ENCODE results near the gene CHSY1.

The CHSY1 gene

GRCh38 chr15:101132390-101133180 is 119.3 kb downstream of the CHSY1 start:
- no peaks in the 10 kb centered on the region for H3K36me3 ChIP-seq (ENCODE audit: control insufficient read depth, insufficient read depth, low read length)
- no peak for TF ChIP-seq CTCF (IDR thresholded peaks at IDR 0.05; ENCODE audit: insufficient read depth, low read length, poor library complexity, severe bottlenecking)
- H3K4me3 ChIP-seq (replicated peaks; ENCODE audit: low read depth, low read length): no peak overlapping the region
- DNase-seq (ENCODE audit: extremely low read depth, insufficient read length): no peak
- no peaks in the 10 kb centered on the region; the same call in 1 of the 2 replicates for H3K27me3 ChIP-seq (replicated peaks; ENCODE audit: control insufficient read depth, insufficient read depth, low read length)

- no peak for TF ChIP-seq CTCF (IDR thresholded peaks at IDR 0.05; ENCODE audit: insufficient read depth, low read length, poor library complexity, severe bottlenecking)
- no peak for DNase-seq (ENCODE audit: extremely low read depth, insufficient read length)
- Histone ChIP-seq H3K4me3 (replicated peaks; ENCODE audit: low read depth, low read length) (no peak overlapping the region), H3K36me3 (ENCODE audit: control insufficient read depth, insufficient read depth, low read length) (no peaks in the 10 kb centered on the region), H3K27me3 (replicated peaks; ENCODE audit: control insufficient read depth, insufficient read depth, low read length) (no peaks in the 10 kb centered on the region; the same call in 1 of the 2 replicates)
Observed at GRCh38 chr15:101131489-101132389, 120.1 kb downstream of the CHSY1 start.

- no peak overlapping the region for H3K4me3 ChIP-seq (replicated peaks; ENCODE audit: low read depth, low read length)
- no peak for DNase-seq (ENCODE audit: extremely low read depth, insufficient read length)
- TF ChIP-seq CTCF (IDR thresholded peaks at IDR 0.05; ENCODE audit: insufficient read depth, low read length, poor library complexity, severe bottlenecking): no peak
Observed at GRCh38 chr15:101129851-101130380, 121.9 kb downstream of the CHSY1 start.

GRCh38 chr15:101128221-101129015 is 123.4 kb downstream of the CHSY1 start:
- no peak overlapping the region for H3K4me3 ChIP-seq (replicated peaks; ENCODE audit: low read depth, low read length)
- no peaks in the 10 kb centered on the region for H3K36me3 ChIP-seq (ENCODE audit: control insufficient read depth, insufficient read depth, low read length)
- TF ChIP-seq CTCF (IDR thresholded peaks at IDR 0.05; ENCODE audit: insufficient read depth, low read length, poor library complexity, severe bottlenecking): no peak
- no peaks in the 10 kb centered on the region for H3K27me3 ChIP-seq (replicated peaks; ENCODE audit: control insufficient read depth, insufficient read depth, low read length)
- no peak for DNase-seq (ENCODE audit: extremely low read depth, insufficient read length)

More at GRCh38 chr15:101129851-101130380, 121.9 kb downstream of the CHSY1 start:
- no peaks in the 10 kb centered on the region for H3K27me3 ChIP-seq (replicated peaks; ENCODE audit: control insufficient read depth, insufficient read depth, low read length)
- H3K36me3 ChIP-seq (ENCODE audit: control insufficient read depth, insufficient read depth, low read length): no peaks in the 10 kb centered on the region

GRCh38 chr15:101127506-101128076 is 124.3 kb downstream of the CHSY1 start:
- no peak for TF ChIP-seq CTCF (IDR thresholded peaks at IDR 0.05; ENCODE audit: insufficient read depth, low read length, poor library complexity, severe bottlenecking)
- H3K27me3 ChIP-seq (replicated peaks; ENCODE audit: control insufficient read depth, insufficient read depth, low read length): no peaks in the 10 kb centered on the region
- H3K36me3 ChIP-seq (ENCODE audit: control insufficient read depth, insufficient read depth, low read length): no peaks in the 10 kb centered on the region
- no peak overlapping the region for H3K4me3 ChIP-seq (replicated peaks; ENCODE audit: low read depth, low read length)
- DNase-seq (ENCODE audit: extremely low read depth, insufficient read length): peak; percentile 85
